K562 (cell line): ENCODE data around the gene TBL1X.
"Not testable (repeated sequence)": the region's sequence is repeated elsewhere in the genome, so short reads cannot be mapped to it uniquely, and the experiment has no call there.

Experiments used
- HDAC2 ChIP-seq: fragments of 450-650 bp; IDR thresholded peaks from 2 replicates; pipeline ENCODE4 v1.6.1; 2016; ENCODE audit warnings: mild to moderate bottlenecking
- JUN ChIP-seq, 2 experiments: sonication (generic) in 1 of 2; formaldehyde crosslinking in 1 of 2; IDR thresholded peaks; 2 replicates each; pipeline versions ENCODE4 v1.6.1 to v1.8.0; 2012 to 2022; ENCODE audit warnings: borderline replicate concordance in 2 of 2, mild to moderate bottlenecking in 2 of 2, improper control_type of control experiment in 1 of 2, low read depth in 1 of 2, low read length in 1 of 2, missing genetic modification reagents in 1 of 2
- JUND ChIP-seq, 2 experiments: IDR thresholded peaks; 2 replicates in 1 of 2; 3 replicates in 1 of 2; pipeline ENCODE4 v1.6.1; 2011; ENCODE audit warnings: borderline replicate concordance in 2 of 2, low read depth in 2 of 2, low read length in 2 of 2, improper control_type of control experiment in 1 of 2, missing biosample characterization in 1 of 2, missing genetic modification characterization in 1 of 2, missing genetic modification reagents in 1 of 2
- NR2C2 ChIP-seq, 2 experiments: fragments of 200-800 bp in 1 of 2; sonication (Bioruptor generic) in 1 of 2; sonication (generic) in 1 of 2; formaldehyde crosslinking in 1 of 2; IDR thresholded peaks; 2 replicates each; pipeline versions ENCODE4 v1.6.1 to v1.8.0; 2016 to 2022; ENCODE audit warnings: mild to moderate bottlenecking in 1 of 2, missing compliant biosample characterization in 1 of 2, missing genetic modification characterization in 1 of 2, missing genetic modification reagents in 1 of 2
- SETDB1 ChIP-seq: IDR thresholded peaks from one replicate; pipeline ENCODE4 v1.6.1; 2012; ENCODE audit warnings: low read length, control low read depth, inconsistent platforms
- ZNF140 ChIP-seq: fragments of 250-450 bp; sonication (Bioruptor Pico); IDR thresholded peaks from 2 replicates; pipeline ENCODE4 v1.8.0; 2021; ENCODE audit warnings: moderate library complexity, mild to moderate bottlenecking, inconsistent platforms
- TF ChIP-seq, protein P1 (sequence below), 3 experiments: IDR thresholded peaks in 2 of 3; conservative IDR thresholded peaks in 1 of 3; 2 replicates each; pipeline ENCODE4 v1.5.1; 2011 to 2012; ENCODE audit warnings: low read length in 3 of 3, mild to moderate bottlenecking in 3 of 3, control low read depth in 2 of 3, improper control_type of control experiment in 1 of 3, inconsistent platforms in 1 of 3, low read depth in 1 of 3, mixed read lengths in 1 of 3, moderate library complexity in 1 of 3; ENCODE audit not compliant: insufficient read depth in 2 of 3

DNA sequence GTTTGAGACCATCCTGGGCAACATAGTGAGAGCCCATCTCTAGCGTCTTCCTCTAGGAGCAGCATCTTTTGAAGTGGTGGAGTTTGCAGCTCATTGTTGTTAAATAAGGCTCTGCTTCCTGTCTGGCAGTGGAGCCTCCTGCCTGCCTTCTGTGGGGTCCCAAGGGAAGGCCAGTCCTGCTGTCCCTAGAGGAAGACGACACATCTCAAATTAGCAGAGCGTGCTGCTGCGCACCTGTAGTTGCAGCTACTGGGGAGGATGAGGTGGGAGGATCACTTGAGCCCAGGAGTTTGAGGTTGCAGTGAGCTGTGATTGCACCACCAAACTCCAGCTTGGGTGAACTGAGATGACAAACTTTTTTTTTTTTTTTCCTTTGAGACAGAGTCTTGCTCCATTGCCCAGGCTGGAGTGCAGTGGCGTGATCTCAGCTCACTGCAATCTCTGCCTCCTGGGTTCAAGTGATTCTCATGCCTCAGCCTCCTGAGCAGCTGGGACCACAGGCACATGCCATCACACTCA is 303.5 kb downstream of the TBL1X start:
- not testable (repeated sequence) for TF ChIP-seq NR2C2 (CRISPR knock-in tag; IDR thresholded peaks at IDR 0.05); NR2C2 (tag; IDR thresholded peaks at IDR 0.05); SETDB1; JUN (IDR thresholded peaks at IDR 0.05; ENCODE audit: borderline replicate concordance, low read depth, low read length); JUN (CRISPR knock-in tag; IDR thresholded peaks at IDR 0.05; ENCODE audit: borderline replicate concordance); HDAC2; JUND (IDR thresholded peaks at IDR 0.05; ENCODE audit: borderline replicate concordance, low read depth, low read length); JUND (tag; IDR thresholded peaks at IDR 0.05; ENCODE audit: borderline replicate concordance, low read depth, low read length); ZNF140 (CRISPR knock-in tag)
- TF ChIP-seq, protein P1, sequence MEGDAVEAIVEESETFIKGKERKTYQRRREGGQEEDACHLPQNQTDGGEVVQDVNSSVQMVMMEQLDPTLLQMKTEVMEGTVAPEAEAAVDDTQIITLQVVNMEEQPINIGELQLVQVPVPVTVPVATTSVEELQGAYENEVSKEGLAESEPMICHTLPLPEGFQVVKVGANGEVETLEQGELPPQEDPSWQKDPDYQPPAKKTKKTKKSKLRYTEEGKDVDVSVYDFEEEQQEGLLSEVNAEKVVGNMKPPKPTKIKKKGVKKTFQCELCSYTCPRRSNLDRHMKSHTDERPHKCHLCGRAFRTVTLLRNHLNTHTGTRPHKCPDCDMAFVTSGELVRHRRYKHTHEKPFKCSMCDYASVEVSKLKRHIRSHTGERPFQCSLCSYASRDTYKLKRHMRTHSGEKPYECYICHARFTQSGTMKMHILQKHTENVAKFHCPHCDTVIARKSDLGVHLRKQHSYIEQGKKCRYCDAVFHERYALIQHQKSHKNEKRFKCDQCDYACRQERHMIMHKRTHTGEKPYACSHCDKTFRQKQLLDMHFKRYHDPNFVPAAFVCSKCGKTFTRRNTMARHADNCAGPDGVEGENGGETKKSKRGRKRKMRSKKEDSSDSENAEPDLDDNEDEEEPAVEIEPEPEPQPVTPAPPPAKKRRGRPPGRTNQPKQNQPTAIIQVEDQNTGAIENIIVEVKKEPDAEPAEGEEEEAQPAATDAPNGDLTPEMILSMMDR (IDR thresholded peaks at IDR 0.05 in 2 of 3, conservative IDR thresholded peaks at IDR 0.05 in 1 of 3; ENCODE audit: insufficient read depth in 2 of 3, low read depth in 1 of 3, low read length in 3 of 3) = not testable (repeated sequence)
